Measurements from ENCODE around the gene HDHD5. TPM values are rescaled to one million over a fixed set of nuclear protein-coding genes. Genes with fewer than 3 reads are reported as not detected.

The HDHD5 gene
- 28.4 TPM for total RNA-seq
- long read RNA-seq, transcript HDHD5-202 (8 exons, 1,799 nt) = major isoform, 48 of 99 reads
- long read RNA-seq, partial matches to known transcripts = 2 of 99 reads
- long read RNA-seq, other reads (novel, unspliced or antisense) = 48 of 99 reads

GRCh38 chr22:17158568-17159503 is at the start of gene HDHD5:
Gene HDHD5 (minus strand): TSS chr22:17159277. CDS start chr22:17159251, 26 bp downstream.
- peak; percentile 97 for DNase-seq (ENCODE audit: low spot score)

GRCh38 chr22:17205432-17205831 is 46.4 kb upstream of the HDHD5 start:
- DNase-seq (ENCODE audit: low spot score) = no peak

GRCh38 chr22:17201285-17201945 is 42.3 kb upstream of the HDHD5 start:
- DNase-seq (ENCODE audit: low spot score) = no peak

GRCh38 chr22:17199003-17199731 is 40.1 kb upstream of the HDHD5 start:
- DNase-seq (ENCODE audit: low spot score) = no peak

GRCh38 chr22:17198170-17199002 is 39.3 kb upstream of the HDHD5 start:
- no peak for DNase-seq (ENCODE audit: low spot score)

- DNase-seq (ENCODE audit: low spot score) = no peak
These were observed 35.1 kb upstream of the HDHD5 start for GRCh38 chr22:17194213-17194612.

- no peak for DNase-seq (ENCODE audit: low spot score)
These were observed 33.1 kb upstream of the HDHD5 start for GRCh38 chr22:17192186-17192585.

- DNase-seq (ENCODE audit: low spot score) = no peak
These were observed 32.2 kb upstream of the HDHD5 start for GRCh38 chr22:17191163-17191784.

- no peak for DNase-seq (ENCODE audit: low spot score)
These were observed 31.6 kb upstream of the HDHD5 start for GRCh38 chr22:17190702-17191101.

- no peak for DNase-seq (ENCODE audit: low spot score)
These were observed 17.6 kb upstream of the HDHD5 start for GRCh38 chr22:17176715-17177114.

GRCh38 chr22:17172029-17172833 is 13.2 kb upstream of the HDHD5 start:
- no peak for DNase-seq (ENCODE audit: low spot score)

GRCh38 chr22:17171153-17172028 is 12.3 kb upstream of the HDHD5 start:
- DNase-seq (ENCODE audit: low spot score) = peak; percentile 97

GRCh38 chr22:17167486-17167885 is 8.4 kb upstream of the HDHD5 start:
- DNase-seq (ENCODE audit: low spot score) = no peak

- no peak for DNase-seq (ENCODE audit: low spot score)
These were observed 5.4 kb upstream of the HDHD5 start for GRCh38 chr22:17164392-17165024.

- no peak for DNase-seq (ENCODE audit: low spot score)
These were observed 3.7 kb upstream of the HDHD5 start for GRCh38 chr22:17162731-17163130.

GRCh38 chr22:17161991-17162390 is 2.9 kb upstream of the HDHD5 start:
- no peak for DNase-seq (ENCODE audit: low spot score)

GRCh38 chr22:17159504-17159951 is 451 bp upstream of the HDHD5 start:
- no peak for DNase-seq (ENCODE audit: low spot score)

- no peak for DNase-seq (ENCODE audit: low spot score)
These were observed 905 bp downstream of the HDHD5 start for GRCh38 chr22:17158176-17158567.

All from mesenteric fat pad (tissue), 1 donor.